Activated CD8-positive, alpha-beta memory T cell treated with anti-CD3 and anti-CD28 coated beads for 1 hour (primary cell): ENCODE results near the gene ASIC3.

Source experiments
- DNase-seq, 2 donors: peaks; one replicate each; pipeline ENCODE4 v3.0.0-alpha.2; 2020; ENCODE audit warnings: low read depth in 1 of 2; ENCODE audit errors: extremely low read depth in 1 of 2

The ASIC3 gene

DNA sequence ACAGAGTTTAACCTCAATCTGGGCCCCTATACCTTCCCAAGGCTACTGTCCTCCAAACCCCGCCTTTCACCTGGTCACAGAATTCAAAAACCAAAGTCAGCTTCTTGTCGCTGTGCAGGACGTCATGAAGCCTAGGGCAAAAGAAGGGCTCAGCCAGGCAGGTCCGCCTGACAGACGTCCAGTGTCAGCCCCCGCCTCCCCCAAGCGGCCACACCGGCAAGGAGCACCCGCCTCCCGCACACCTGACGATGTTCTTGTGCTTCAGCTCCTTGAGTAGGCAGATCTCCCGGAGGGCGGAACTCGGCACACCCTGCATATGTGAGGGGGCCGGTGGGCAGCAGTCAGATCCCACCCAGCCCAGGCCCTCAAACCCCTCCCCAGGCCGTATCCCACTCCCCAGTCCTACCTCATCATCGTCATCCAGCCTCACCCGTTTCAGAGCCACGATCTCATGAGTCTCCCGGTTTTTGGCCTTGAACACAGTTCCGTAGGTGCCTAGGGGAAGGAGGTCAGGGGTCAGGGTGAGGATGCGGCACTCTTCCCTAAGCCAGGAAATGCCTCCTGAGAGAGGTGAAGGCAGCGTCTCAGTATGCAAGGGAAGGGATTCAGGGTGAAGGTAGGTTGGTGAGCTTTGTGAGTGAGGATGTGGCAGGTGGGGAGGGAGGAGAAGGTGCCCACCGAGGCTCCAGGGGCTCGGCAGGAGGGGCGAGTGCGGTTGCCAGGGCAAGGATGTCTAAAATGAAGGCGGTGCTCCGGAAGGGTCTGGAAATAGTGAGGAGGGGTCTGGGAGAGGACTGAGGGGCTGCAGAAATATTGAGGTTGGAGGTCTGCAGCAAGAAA, 8.6 kb downstream of the ASIC3 start:
- DNase-seq = no peak

DNA sequence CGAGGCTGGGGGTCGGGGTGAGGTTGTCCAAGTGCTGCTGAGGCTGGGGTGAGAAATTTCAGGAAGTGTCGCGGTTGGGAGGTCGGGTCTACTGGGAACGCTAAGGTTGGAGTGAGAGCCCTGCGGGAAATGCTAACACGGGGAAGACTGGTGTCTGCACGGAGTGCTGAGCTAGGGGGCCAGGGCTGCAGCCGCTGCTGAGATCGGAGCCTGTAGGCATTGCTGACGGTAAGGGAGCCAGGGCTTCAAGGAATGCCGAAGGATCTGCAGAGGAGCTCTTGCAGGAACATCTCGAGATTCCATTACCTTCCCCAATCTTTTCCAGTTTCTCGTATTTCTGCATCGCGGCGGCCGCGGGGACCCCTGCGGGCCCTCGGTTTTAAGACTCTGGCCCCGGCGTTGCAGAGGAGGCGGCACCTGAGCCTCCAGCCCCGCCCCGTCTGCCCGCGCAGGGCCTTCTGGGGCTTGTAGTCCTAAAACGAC, 9.2 kb downstream of the ASIC3 start, which contains the start of gene CDK5:
Gene CDK5, minus strand, starts transcription at position 392 of the 483 bp plus-strand sequence. Its CDS starts 49 bp downstream, at position 343.
- DNase-seq = no peak

DNA sequence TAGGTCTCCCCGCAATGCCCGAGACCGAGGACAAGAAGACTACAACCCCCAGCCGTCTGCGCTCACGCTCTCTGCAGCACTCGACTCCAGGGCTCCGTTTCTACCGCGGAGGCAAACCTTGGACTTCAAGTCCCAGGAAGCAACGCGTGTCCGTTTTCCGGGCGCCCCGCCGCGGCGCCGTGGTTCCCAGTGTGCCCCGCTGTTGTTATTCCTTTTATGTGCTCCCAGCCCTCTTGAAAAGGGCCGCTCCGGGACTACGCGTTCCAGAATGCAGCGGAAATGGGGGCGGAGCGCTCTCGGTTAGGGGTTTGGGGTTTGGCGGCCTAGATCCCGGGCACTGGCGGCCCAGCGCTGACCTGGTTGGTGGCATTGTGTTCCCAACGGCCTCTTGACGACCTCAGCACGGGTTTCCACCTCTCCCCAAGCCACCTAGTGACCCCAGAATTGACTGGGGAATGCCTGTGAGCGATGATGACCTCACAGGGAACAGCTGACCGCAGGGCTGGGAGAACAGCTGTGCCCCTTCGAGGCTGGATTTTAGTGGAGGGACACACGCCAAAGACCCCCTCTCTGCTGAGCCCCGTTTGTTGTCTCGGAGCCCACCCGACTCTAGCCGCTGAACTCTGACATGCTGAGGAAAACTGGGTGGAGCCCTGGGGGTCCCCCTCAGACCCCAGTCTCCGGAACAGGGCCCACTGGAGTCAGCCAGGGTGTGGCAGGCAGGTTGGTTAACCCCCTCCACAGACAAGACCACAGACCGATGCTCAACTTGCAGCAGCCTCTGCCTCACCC, 9.9 kb downstream of the ASIC3 start:
- peak; percentile 93 to 96 for DNase-seq

DNA sequence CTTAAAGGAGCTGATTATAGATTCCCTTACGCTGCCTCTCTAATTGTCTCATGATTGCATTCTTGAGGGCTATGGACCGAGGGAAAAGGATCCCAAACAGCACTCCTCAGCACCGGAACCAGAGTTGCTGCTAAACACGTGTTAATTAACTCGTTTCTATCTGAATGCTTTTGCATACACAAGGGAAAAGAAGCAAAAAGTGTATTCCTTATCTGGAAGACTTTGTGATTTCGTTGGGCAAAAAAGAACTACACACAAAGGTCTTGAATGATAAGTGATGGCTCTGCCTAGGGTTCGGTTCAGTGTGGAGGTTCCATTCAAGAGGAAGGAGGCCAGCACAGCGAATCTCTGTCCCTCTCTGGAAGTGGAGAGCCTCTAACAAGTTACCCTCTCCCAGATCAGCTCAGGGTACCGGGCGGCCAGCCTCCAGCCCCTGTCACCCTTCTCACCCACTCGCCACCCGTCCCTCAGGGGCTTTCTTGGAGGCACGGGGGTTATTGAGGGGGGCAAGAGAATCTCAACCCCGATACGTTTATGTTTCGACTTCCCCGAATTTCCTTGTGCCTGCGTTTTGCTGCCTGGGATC, 10.5 kb downstream of the ASIC3 start:
- DNase-seq = no peak

DNA sequence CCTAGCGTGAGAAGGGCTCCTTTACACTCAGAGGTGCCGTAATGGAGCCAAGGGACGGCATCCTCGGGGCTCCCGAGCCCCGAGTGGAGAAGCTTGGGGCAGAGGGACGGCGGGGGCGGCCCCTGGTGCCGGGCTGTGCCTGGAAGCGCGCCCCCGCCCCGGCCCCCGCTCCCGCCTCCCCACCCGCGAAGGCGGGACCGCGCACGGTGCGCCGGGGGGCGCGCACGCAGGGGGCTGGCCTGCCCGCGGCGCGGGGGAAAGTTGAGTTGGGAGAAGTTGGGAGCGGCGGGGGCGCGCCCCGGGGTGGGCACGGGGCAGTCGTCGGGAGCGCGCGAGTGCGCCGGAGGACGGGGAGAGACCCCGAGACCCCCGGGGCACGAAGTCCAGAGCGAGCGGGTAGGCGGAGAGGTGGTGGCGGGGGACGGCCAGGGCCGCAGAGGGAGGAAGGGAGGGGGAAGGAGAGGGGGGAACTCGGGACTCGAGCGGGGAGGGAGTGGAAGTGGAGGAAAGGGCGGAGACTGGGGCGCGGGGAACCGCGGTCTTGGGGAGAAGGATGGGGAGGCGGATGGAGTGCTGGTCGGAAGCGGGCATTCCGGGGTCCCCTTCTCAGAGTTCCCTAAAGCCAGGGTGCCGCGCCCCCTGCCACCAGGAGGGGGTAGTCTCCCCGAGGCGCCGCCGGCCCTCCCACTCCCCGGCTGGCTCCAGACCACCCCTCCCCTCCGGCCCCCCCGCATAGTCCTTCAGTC, 11.2 kb downstream of the ASIC3 start, which contains the start of gene SLC4A2:
Gene SLC4A2, plus strand, starts transcription at position 223 of the 746 bp plus-strand sequence. CDS start 2,399 bp downstream, outside the sequence.
- peak in 1 of 2 donors; percentile 69 for DNase-seq

DNA sequence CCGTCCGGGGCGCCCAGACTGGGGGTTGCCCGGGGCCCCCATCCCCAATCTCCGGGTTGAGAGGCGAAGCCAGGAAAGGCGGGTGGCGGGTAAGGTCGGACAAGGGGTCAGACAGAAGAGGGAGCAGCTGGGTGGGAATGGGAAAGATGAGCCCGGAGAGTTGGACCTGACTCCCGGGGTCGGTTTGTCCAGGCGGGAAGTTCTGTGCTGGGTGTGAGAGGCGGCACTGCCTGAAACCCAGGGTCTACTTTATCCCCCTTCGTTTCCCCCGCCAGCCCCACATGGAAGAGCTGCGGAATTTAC, 11.7 kb downstream of the ASIC3 start:
- no peak for DNase-seq

DNA sequence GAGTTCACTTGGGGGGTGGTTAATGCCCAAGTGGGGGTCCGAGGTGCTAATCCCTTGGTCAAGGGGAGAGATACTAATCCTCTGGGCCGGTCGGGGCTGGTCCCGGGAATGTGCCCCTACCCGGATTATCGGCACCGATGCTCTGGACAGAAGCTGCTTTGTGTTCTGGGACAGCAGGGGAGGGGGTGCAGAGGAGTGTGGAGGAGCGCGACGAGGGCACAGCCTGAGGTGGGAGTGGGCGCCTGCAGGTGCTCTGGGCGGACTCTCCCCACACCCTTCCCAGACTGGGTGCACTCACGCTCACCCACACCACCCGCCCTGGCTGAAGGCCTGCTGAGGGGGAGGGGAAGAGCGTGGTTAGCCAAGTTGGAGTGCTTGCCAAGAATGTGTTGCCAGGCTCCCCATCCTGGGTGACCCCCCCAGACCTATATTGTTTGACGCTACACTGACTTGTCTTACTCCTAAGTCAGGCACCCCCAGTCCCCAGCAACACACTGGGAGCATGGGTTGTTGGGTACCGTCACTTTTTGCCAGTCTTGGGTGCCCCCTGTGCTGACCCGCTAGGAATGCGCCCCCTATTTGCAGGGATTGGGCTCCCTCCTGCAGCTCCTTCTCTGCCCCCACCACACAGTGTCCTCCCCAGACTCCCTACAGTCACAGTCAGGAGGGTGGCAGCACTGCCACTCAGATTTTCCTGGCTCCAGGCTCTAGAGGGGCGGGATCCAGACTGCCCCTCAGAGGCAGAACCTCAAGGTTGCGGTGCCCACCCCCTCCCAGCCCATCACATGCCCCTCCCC, 12.3 kb downstream of the ASIC3 start:
- DNase-seq = no peak

DNA sequence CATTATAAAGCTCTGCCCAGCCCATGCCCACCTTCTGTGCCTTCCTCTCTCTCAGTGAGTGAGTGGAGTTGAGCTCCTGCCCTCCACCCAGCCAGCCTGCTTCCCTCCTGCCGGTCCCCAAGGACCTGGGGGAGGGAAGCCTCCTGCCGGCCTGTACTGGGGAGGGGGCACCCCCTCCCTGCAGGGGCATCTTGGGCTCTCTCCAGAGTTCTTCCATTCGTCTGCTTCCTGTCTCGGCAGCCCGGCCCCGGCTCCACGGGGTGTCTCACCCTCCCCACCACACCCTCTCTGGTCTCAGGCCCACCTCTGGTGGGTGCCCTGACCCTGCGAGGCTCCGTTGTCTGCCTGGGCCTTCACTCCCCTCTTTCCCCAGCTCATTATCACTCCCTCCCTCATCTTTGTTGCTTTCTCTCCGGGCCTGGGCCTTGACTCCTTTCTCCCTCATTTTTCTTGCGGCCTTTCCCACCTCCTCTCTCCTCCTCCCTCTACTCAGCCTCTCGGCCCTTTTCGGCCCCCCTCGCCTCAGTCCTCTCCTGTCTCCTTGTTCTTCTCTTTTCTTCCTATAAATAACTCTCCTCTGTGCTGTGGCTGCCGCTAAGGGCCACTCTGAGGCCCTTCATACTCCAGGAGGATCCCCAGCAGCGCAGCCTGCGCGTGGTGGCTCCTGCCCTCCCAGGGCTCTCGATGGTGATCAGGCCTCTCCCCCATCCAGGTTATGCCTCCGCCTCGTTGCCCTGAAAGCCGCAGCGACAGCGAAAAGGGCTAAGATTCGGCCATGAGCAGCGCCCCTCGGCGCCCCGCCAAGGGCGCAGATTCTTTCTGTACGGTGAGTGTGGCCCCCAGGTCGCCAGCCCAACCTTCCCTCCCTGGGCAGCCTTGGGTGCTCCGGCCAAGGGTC, 13.1 kb downstream of the ASIC3 start:
- no peak for DNase-seq

DNA sequence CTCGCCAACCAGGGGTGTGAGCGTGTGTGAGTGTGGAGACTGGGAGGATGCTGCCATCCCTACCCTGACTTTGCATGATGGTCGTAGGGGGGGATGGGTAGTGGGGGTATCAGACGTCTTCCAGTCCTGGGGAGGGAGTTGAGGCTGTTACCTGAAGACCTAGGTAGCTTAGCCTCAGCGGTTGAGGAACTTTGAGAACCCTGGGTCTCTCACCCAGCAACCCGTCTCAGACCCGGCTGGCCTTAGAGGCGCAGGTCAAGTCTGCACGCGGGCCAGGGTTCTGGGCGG, 13.7 kb downstream of the ASIC3 start:
- no peak for DNase-seq

DNA sequence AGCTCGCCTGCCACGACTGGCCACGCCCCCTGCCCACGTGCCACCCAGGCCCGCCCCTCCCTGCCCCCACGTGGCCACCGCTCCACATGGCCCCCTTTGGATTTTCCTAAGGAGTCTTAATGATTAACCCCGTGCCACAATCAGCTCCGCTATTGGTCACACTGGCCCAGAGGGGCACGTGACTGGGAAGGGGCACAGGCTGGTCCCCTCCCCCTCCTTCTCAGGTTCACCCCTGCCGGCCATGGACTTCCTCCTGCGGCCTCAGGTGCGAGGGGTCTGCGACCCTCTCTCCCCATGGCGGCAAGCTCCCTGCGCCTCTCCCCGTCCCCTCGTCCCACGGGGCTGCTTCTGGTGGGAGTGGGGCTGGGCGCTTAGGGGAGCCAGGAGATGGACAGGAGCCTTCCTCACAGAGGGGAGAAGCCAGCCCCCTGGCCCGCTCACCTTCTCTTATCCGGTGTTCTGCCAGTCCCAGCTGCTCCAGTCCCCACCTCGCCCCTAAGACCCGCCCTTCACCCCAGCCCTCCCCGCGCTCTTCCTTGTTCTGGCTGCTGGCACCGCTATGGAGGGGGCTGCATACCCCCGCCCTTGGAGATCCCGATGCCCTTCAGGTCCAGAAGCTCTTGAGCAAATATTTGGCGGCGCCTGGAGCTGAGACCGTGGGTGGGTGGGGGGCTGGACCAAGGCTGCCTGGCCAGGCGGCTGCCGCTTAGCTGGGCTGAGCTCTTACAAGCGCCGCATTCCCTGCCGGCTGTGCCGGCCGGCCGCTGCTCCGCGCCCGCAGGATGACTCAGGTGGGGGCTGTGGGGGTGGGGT, 14.3 kb downstream of the ASIC3 start:
- DNase-seq = no peak

DNA sequence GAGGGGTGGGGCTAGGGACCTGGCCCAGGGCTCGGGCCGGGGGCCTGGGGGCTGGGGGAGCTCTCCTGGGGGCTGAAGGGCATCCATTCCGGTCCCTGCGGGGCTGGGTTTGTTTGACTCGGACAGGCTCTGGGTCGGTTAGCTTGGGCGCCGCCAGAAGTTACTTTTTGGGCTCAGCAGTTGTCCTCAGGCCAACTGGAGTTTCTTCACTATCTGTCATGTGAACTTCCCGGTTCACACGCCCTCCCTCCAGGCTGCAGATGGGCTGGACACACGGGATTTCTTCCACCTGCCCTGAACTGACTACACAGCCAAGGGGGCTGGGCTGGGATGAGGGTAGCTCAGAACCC, 14.9 kb downstream of the ASIC3 start:
- DNase-seq = no peak

DNA sequence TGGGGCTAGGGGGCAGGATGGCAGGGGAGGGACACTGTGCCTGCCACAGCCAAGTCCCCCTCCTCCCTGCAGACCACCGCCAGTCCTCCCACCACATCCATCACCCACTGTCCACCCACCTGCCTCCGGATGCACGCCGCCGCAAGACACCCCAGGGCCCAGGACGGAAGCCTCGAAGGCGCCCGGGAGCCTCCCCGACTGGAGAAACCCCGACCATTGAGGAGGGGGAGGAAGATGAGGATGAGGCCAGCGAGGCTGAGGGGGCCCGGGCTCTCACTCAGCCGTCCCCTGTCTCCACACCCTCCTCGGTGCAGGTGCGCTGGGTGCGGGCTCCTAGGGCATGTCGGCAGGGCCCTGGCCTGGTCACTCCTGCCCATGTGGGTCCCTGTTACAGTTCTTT, 16.1 kb downstream of the ASIC3 start:
- no peak for DNase-seq

DNA sequence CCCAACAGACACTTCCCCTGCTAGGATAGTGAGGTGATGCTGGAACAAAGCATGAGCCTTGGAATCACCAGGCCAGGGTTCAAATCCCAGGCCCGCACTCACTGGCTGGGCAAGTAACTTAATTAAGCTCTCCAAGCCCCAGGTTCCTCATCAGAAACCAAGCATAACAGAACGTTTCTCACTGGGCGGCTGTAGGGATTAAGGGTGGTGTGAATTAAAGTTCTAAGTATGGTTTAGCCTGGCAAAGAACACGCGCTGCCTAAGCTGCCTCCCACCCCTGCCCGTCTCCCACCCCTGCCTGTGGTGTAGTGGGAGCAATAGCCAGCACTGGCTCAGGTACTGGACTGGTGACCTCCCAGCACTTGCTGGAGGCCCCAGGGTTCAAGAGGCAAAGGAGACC, 16.7 kb downstream of the ASIC3 start:
- no peak for DNase-seq

DNA sequence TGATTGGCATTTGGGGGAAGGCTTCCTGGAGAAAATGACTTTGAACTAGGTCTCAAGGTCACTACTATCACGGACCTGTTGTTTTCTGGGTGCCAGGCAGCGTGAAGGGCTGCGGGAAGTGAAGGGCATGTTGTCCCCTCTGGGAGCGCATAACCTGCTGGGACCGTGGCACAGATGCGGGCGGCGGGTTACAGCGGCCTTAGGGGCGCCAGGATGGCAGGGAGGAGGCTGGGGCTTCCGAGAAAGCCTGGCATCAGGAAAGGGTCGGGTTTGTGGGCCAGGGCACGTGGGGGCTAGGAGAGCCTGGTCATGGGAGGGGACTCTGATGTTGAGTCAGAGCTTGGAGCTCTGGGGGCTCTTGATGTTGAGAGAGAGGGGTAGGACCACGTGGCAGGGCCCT, 17.2 kb downstream of the ASIC3 start:
- no peak for DNase-seq

DNA sequence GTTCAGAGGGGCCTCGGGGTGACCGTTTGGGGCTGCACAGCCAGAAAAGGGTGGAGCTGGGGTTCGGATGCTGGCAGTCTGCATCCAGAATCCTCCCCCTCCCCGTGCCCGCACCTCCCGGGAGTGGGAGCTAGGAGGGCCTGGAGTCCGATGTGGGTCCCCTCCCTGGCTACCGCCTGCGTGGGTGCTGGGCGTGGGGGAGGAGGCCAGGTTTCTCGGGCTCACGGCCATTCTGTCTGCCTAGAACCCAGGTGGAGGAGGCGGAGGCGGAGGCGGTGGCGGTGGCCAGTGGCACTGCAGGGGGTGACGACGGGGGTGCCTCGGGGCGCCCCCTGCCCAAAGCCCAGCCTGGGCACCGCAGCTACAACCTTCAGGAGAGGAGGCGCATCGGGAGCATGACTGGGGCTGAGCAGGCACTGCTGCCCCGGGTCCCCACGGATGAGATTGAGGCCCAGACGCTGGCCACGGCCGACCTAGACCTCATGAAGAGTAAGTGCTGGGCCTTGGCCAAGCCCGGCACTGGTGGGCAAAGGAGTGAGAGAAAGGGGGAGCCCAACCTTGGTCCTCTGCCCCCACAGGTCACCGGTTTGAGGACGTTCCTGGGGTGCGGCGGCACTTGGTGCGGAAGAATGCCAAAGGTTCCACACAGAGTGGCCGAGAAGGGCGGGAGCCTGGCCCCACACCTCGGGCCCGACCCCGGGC, 18.1 kb downstream of the ASIC3 start:
- DNase-seq = no peak

DNA sequence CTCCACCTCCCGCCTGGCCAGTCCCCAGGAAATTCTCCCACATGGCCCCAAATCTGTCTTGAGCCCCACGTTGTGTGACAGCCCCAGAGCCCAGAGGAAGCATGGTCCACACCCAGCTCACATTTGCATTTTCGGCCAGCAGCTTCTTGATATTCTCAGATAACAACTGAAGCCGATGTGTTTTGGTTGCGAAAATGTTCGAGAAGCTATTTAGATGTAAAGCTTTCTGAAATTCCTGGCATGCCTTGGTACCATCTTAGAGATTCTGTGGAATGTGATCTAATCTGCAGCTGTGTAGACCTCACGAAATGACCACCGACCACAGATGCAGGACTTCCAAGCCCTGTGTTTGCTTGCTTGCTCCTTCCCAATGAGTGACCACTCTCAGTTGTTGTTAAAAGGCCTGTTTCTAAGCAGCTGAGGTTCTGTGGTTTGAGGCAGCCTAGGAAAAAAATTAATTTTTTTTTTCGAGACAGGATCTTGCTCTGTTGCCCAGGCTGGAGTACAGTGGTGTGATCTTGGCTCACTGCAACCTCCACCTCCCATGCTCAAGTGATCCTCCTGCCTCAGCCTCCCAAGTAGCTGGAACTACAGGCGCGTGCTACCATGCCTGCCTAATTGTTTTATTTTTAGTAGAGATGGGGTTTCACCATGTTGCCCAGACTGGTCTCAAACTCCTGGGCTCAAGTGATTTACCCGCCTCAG, 19.9 kb downstream of the ASIC3 start:
- no peak for DNase-seq

DNA sequence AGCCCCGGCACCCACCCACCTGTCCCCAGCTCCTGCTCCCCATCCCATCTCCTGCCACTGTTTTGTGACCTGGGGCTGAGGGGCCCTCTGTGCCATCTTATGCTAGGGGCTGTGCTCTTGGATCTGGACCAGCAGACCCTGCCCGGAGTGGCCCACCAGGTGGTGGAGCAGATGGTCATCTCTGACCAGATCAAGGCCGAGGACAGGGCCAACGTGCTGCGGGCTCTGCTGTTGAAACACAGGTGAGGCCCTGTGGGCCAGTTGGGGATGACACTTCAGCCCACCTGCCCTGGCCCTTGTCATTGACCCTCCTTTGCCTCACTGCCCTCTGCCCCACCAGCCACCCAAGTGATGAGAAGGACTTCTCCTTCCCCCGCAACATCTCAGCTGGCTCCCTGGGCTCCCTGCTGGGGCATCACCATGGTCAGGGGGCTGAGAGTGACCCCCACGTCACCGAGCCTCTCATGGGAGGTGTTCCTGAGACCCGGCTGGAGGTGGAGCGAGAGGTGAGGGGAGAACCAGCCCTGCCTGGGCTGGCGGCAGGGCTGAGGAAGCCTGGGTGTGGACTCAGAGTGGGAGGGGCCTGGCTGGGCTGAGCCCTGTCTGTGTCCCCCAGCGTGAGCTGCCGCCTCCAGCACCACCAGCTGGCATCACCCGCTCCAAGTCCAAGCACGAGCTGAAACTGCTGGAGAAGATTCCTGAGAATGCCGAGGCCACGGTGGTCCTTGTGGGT, 21.7 kb downstream of the ASIC3 start:
- DNase-seq = no peak
